Measurements from ENCODE around the gene PHIP.

- TF ChIP-seq CTCF (IDR thresholded peaks at IDR 0.05): no peak
- TF ChIP-seq POLR2A (IDR thresholded peaks at IDR 0.05): no peak
Observed at GRCh38 chr6:79042799-79043126, 35.3 kb downstream of the PHIP start.

All from Peyer's patch (tissue), 4 donors.